NK-92 (cell line): ENCODE data around the gene PKDCC.

ENCODE experiments used
- DNase-seq: peaks from one replicate; lab custom pipeline; 2025; ENCODE audit not compliant: unreplicated experiment; lab: John Stamatoyannopoulos, UW

The PKDCC gene

GRCh38 chr2:42086500-42086953 is 38.7 kb downstream of the PKDCC start:
- DNase-seq = no peak

DNA sequence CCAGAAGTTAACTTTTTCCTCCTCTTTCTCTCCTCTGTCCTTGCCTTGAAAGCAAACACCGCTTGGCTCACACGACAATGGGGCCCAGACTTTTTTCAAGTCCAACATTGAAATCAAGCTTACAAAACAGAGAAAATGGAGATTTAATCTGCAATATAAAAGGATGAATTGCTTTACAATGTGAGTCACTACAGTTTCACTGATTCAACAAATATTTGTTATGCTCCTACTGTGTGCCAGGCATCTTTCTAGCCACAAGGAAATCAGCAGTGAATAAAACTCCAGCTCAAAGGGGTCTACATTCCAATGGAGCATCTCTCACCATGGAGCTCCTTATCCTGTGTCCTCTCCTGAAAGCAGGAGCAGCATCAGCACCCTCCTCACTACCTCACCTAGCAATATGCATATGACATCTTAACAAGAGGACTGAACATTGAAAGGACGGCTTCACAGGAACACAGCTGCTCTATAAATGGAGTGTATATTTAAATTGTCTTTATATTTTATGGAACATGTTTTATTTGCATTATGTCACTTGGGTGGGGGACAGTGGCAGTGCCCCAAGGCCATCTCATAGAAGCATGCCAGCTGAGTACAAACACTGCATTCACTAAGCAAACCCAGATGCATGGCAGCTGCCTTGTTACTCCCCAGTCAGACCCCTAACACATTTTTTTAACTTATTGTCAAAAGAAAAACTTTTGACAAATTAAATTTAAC is 39.5 kb downstream of the PKDCC start:
- DNase-seq = no peak

DNA sequence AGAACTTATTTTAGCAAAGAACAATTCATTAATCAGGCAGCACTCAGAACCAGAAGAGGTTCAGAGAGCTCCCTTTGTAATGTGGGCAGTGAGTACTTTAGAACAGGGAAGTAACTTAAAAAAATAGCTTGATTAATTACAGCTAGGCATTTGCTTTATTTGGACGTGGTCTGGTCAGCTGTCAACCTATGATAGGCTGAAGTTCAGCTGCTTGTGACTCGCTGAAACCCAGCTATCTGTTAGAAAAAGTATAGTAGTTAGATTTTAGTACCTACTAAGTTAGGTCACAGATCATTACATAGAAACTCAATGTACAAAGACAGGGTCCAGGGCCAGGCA is 40.0 kb downstream of the PKDCC start:
- no peak for DNase-seq

DNA sequence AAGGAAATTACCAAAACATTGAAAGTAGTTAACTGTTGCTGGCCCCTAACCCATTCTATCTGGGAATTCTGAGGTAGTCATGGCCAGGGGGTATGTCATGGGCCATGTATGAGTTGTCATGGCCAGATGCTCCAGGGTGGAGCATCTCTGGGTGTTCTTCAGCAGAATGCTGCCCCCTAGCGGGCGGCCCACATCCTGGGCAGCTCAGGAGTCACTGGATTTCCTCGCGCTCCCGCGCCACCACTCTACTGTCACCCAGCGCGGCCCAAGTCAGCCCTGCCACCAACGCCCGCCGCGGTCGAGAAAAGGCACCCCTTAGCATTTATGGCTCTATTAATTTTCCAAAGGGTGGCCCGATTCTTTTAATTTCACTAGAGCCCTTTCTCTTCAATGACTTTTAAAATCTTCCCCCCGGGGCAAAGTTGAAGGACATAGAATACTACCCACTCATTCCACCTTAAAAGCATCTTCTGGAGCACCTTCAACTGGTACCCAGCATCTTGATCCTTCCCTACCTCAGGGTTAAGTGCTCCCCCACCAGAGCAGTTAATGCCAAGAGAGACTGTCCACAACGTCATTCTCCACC is 41.6 kb downstream of the PKDCC start:
- no peak for DNase-seq

GRCh38 chr2:42090216-42090615 is 42.4 kb downstream of the PKDCC start:
- no peak for DNase-seq

- DNase-seq = no peak
These were observed 43.9 kb downstream of the PKDCC start for GRCh38 chr2:42091671-42092070.

DNA sequence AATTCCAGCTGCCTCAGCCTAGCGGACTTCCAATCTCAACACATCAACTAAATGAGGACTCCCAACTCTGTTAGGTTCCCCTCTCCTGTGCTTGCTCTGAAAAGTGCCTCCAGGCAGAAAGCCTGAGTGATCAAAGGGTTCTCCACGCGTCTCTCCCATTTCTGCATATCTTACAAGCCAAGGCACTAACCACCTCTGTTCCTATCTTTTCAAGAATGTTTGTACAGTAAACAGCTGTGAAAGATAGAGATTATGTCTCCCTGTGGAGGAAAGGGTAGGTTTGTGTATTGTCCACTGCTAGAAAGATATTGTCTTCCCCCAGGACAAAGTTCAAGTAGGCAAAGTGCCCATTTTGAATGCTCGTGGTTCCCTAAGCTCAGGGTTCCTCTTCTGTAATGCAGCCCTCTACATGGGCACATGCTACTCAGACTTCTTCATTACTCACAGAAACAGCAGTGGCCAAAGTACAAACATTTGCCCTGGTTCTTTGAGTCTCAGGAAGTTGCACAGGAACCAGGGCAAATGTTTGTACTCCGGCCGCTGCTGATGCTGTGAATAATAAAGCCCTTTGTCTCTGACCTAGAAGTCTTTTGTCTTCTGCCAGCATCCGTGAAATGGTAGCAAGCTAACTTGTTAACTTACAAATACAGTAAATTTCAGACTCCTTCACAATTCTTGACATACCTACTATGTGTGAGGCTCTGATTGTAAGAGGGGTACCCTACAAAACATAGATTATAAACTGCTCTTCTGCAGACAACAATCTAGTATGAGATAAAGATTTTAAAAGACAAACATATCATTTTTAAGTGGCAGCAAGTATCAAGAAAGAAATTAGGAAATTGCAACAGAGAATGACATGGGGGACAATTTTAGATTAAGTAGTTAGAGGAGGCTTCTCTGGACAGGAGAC is 44.5 kb downstream of the PKDCC start:
- no peak for DNase-seq

DNA sequence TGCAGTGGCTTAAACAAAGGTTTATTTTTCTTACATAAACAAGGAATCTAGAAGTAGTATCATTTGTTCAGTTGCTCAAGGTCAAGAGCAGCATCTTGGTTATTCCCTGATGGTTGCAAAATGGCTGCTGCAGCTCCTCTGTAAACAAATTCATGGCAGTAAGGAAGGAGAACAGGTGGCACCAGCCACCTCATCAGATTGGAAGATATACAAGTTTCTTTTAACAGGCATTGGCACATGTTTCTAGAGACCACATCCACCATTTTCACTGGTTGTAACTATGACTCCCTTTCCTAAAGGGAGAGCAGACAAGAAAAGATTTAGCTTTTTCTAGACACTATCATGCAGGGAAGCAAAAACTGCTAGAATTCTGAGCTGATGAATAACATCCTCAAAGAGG is 46.3 kb downstream of the PKDCC start:
- DNase-seq = no peak

DNA sequence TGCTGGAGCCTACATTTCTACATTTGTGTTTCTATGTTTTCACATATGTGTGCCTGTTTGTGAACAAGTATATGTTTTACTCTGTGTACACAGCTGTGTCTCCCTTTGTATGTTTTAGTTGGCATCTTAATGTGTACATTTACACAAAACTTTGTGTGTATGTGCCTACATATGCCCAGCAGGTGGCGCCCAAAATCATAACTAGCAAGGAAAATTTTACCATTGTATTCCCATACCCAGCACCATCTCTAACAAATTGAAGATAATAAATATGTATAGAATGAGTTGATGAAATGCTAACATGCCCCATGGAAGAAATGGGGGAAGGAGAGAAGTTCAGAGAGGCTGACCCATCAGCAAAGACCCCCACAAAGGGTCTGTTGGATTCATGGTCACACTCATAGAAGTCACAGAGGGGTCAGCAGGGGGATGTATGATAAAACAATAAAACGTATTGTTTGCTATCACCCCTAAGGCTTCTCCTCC is 48.1 kb downstream of the PKDCC start:
- DNase-seq = no peak

- no peak for DNase-seq
These were observed 49.2 kb downstream of the PKDCC start for GRCh38 chr2:42096869-42097591.

- DNase-seq = no peak
These were observed 51.0 kb downstream of the PKDCC start for GRCh38 chr2:42098571-42099437.

DNA sequence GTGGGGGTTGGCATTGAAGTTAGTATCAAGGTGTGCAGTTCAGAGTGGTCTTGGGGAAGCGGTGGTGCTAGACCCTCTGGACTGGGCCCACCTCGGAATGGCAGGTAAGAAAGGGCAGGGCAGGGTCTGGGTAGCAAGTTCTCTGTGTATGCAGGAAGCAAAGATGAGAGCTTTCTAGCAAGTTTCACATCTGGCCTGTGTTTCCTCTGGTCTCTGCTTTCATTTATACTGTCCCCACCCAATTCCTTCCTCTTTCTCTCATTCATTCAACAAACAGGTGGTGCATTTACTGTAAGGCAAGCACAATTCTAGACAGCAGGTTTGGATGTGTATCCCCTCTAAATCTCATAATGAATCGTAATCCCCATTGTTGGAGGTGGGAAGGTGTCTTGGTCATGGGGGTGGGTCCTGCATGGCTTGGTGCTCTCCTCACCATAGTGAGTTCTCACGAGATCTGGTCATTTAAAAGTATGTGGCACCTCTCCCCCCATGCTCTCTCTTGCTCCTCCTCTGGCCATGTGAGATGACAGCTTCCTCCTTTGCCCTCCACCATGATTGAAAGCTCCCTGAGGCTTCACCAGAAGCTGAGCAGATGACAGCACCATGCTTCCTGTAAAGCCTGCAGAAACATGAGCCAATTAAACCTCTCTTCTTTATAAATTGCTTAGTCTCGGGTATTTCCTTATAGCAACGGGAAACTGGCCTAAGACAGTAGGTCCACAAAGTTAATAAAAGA is 51.8 kb downstream of the PKDCC start:
- DNase-seq = no peak

GRCh38 chr2:42100683-42101205 is 52.9 kb downstream of the PKDCC start:
- DNase-seq = no peak

- no peak for DNase-seq
These were observed 53.6 kb downstream of the PKDCC start for GRCh38 chr2:42101206-42102023.

DNA sequence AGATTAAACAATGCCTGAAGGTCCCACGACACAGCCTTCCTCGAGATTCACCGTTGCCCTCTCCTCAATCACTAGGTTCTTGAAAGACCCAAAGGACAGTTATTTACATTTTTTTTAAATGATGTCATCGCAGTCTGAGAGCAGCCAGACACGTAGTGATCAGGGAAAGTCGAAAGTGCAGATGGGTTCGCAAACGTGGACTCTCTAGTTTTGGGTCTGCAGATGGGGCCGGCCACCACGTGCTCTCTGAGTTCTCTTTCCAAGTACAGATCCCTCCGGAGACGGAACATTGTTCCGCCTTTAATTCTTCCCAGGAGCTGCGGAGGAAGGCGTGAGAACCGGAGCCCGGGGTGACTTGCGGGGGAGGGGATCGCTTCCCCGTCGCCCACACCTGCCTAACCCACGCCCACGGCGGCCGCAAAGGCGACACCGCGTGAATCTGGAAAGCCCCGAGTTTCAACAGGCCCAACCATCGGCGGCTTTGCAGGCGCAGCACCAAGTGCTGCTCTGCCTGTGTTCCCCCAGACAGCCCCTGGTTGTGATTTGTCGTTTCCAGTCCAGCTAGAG is 54.3 kb downstream of the PKDCC start:
- DNase-seq = peak; percentile 23

- DNase-seq = no peak
These were observed 55.0 kb downstream of the PKDCC start for GRCh38 chr2:42102591-42103450.

DNA sequence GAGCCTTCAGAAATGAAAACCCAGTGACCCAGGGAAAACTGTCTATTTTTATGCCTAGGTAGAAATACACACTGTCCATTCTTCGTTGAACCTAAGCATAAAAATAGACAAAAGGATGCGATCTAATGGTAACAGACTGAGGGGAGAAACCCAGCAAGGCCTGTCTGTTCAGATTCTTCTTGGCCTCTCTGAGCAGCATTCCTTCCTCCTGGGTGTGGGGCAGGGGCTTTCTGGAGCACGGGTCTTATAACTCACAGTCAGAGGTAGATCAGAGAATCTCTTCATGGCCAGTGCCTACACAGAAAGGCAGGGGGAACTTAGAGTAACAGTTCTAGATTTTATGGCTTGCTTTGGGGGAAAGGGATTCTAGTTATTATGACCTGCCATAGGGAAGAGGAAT is 56.0 kb downstream of the PKDCC start:
- DNase-seq = no peak
